T-cell (primary cell): ENCODE results near the gene ZNF577. TPM values are rescaled to one million over a fixed set of nuclear protein-coding genes. Genes with fewer than 3 reads are reported as not detected.

ENCODE experiments used
- total RNA-seq, 35 experiments: library from RNA in 6 of 35; stranded (reverse) in 6 of 35; fragments of 120-200 nt in 1 of 35; gene quantifications; one replicate each; pipeline versions ENCODE4 v1.2.1 to v1.2.4 and lab custom pipeline; 2013 to 2026

The ZNF577 gene
- total RNA-seq, 5 donors from 2014 or later (not counting 1 experiment from before 2014, with no cell fraction given), result 8.7 to 17.8 (median 13.7) TPM

Other genes starting within 250 kb of the ZNF577 start
- gene SIGLEC14, start 241.1 kb downstream of the ZNF577 start, total RNA-seq, result 1 to 10 TPM in 1 of 5 donors, under 1 TPM in 2, not detected in 2; 0.68 to 1.1 (median 0.93) TPM
- 1 to 10 TPM; 5.5 to 9.9 (median 6.9) TPM for gene SPACA6, start 194.6 kb downstream of the ZNF577 start, total RNA-seq
- gene HAS1, start 164.0 kb downstream of the ZNF577 start, total RNA-seq, result not detected
- under 1 TPM in 2 of 5 donors, not detected in 3; 0.13 to 0.19 TPM for gene FPR1, start 136.1 kb downstream of the ZNF577 start, total RNA-seq
- gene FPR2, start 126.8 kb downstream of the ZNF577 start, total RNA-seq, result not detected
- gene FPR3, start 92.8 kb downstream of the ZNF577 start, total RNA-seq, result under 1 TPM in 1 of 5 donors, not detected in 4; 0.20 TPM
- gene ZNF649, start 17.1 kb upstream of the ZNF577 start, total RNA-seq, result 10 to 100 TPM; 12.4 to 28.2 (median 23.8) TPM
- 1 to 10 TPM; 1.1 to 8.8 (median 4.7) TPM for gene ZNF613, start 39.5 kb upstream of the ZNF577 start, total RNA-seq
- 10 to 100 TPM; 27.4 to 33.4 (median 29.0) TPM for gene ZNF350, start 98.9 kb upstream of the ZNF577 start, total RNA-seq
- gene ZNF615, start 120.3 kb upstream of the ZNF577 start, total RNA-seq, result 10 to 100 TPM; 12.3 to 18.9 (median 16.9) TPM
- gene ZNF614, start 140.4 kb upstream of the ZNF577 start, total RNA-seq, result 10 to 100 TPM in 1 of 5 donors, 1 to 10 TPM in 4; 7.5 to 10.1 (median 9.2) TPM
- gene ZNF432, start 160.9 kb upstream of the ZNF577 start, total RNA-seq, result 10 to 100 TPM; 12.9 to 22.1 (median 17.3) TPM
- gene ZNF841, start 207.8 kb upstream of the ZNF577 start, total RNA-seq, result 10 to 100 TPM; 25.4 to 34.3 (median 32.2) TPM